Glutamatergic neuron (in vitro differentiated cells): Measurements from ENCODE around the gene PPP2R2C. TPM values are rescaled to one million over a fixed set of nuclear protein-coding genes. Genes with fewer than 3 reads are reported as not detected.

Source experiments
- DNase-seq: peaks from one replicate; pipeline ENCODE4 v3.0.0; 2022
- H3K27ac Mint-ChIP-seq: one replicate; pipeline ENCODE4 v1.8.0; 2020; ENCODE audit warnings: mild to moderate bottlenecking, mixed read lengths, inconsistent platforms; ENCODE audit not compliant: unreplicated experiment
- H3K27me3 Mint-ChIP-seq: one replicate; pipeline ENCODE4 v1.8.0; 2020; ENCODE audit warnings: mild to moderate bottlenecking, moderate library complexity, mixed read lengths, inconsistent platforms; ENCODE audit not compliant: unreplicated experiment
- H3K36me3 Mint-ChIP-seq: one replicate; pipeline ENCODE4 v1.8.0; 2020; ENCODE audit warnings: mild to moderate bottlenecking, mixed read lengths, inconsistent platforms; ENCODE audit not compliant: unreplicated experiment
- H3K4me1 Mint-ChIP-seq: one replicate; pipeline ENCODE4 v1.8.0; 2020; ENCODE audit warnings: mild to moderate bottlenecking, low read depth, mixed read lengths, inconsistent platforms; ENCODE audit not compliant: unreplicated experiment
- H3K4me3 Mint-ChIP-seq: one replicate; pipeline ENCODE4 v1.8.0; 2020; ENCODE audit warnings: mild to moderate bottlenecking, mixed read lengths, inconsistent platforms; ENCODE audit not compliant: unreplicated experiment
- H3K9me3 Mint-ChIP-seq: one replicate; pipeline ENCODE4 v1.8.0; 2020; ENCODE audit warnings: mild to moderate bottlenecking, moderate library complexity, mixed read lengths, inconsistent platforms; ENCODE audit not compliant: unreplicated experiment
- CTCF ChIP-seq: fragments of 200-600 bp; sonication (generic); IDR thresholded peaks from one replicate; pipeline ENCODE4 v1.5.0; 2021; ENCODE audit not compliant: partially characterized antibody, unreplicated experiment
- total RNA-seq: library from RNA; stranded (reverse); fragmentation: NEBNext Ultra II Directional; extraction: Animal tissue kit (Norgen Biotek cat#: 25700); gene quantifications from one replicate; pipeline ENCODE4 v1.2.1, GENCODE V29; 2021; ENCODE audit not compliant: unreplicated experiment

PPP2R2C gene
- total RNA-seq, 1 donor from 2014 or later: 9.4 TPM

GRCh38 chr4:6506616-6507140 lies 34.3 kb upstream of the PPP2R2C start:
- Mint-ChIP-seq H3K4me1 (no peaks in the 10 kb centered on the region), H3K27me3 (peaks cover 9% of the 10 kb centered on the region), H3K27ac (no peak overlapping the region), H3K36me3 (peaks cover 50% of the 10 kb centered on the region), H3K9me3 (peaks cover 19% of the 10 kb centered on the region), H3K4me3 (no peak overlapping the region)
- TF ChIP-seq CTCF: no peak
- DNase-seq: no peak

DNA sequence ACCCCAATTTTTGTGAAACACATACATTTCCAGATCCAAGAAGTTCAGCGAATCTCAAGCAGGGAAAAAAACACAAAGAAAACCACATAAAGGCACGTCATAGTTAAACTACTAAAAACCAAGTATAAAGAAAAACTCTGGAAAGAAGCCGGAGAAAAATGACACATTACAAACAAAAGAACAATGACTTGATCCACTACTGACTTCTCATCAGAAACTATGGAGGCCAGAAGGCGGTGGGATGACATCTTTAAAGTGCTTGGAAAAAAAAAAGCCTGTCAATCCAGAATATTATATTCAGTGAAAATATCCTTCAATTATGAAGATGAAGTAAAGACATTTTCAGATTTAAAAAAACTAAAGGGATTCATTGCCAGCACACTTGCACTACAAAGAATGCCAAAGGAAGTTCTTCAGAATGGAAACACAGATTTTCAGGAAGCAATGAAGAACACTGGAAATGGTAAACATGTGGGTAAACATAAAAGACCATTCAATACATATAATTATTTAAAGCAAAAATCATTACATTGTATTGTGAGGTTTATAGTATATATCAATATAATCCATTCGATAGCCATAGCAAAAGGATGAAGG lies 32.6 kb upstream of the PPP2R2C start:
- no peak overlapping the region for H3K27ac Mint-ChIP-seq
- H3K36me3 Mint-ChIP-seq: peaks cover 45% of the 10 kb centered on the region
- DNase-seq: no peak
- no peaks in the 10 kb centered on the region for H3K4me1 Mint-ChIP-seq
- no peak overlapping the region for H3K4me3 Mint-ChIP-seq
- peaks cover 12% of the 10 kb centered on the region for H3K9me3 Mint-ChIP-seq
- peaks cover 2% of the 10 kb centered on the region for H3K27me3 Mint-ChIP-seq
- no peak for TF ChIP-seq CTCF

- Mint-ChIP-seq H3K27ac (no peak overlapping the region), H3K27me3 (no peaks in the 10 kb centered on the region), H3K4me1 (no peaks in the 10 kb centered on the region), H3K4me3 (no peak overlapping the region), H3K36me3 (peaks cover 41% of the 10 kb centered on the region), H3K9me3 (peaks cover 14% of the 10 kb centered on the region)
- no peak for DNase-seq
- no peak for TF ChIP-seq CTCF
These were observed 30.5 kb upstream of the PPP2R2C start for GRCh38 chr4:6502747-6503465.

- Mint-ChIP-seq H3K27me3 (no peaks in the 10 kb centered on the region), H3K36me3 (peaks cover 41% of the 10 kb centered on the region), H3K4me3 (no peak overlapping the region), H3K9me3 (peaks cover 14% of the 10 kb centered on the region), H3K4me1 (no peaks in the 10 kb centered on the region), H3K27ac (no peak overlapping the region)
- no peak for DNase-seq
- TF ChIP-seq CTCF: no peak
These were observed 29.7 kb upstream of the PPP2R2C start for GRCh38 chr4:6502147-6502546.

GRCh38 chr4:6501171-6501570 lies 28.8 kb upstream of the PPP2R2C start:
- no peaks in the 10 kb centered on the region for H3K27me3 Mint-ChIP-seq
- H3K4me3 Mint-ChIP-seq: no peak overlapping the region
- H3K4me1 Mint-ChIP-seq: no peaks in the 10 kb centered on the region
- peaks cover 32% of the 10 kb centered on the region for H3K36me3 Mint-ChIP-seq
- DNase-seq: no peak
- no peak overlapping the region for H3K27ac Mint-ChIP-seq
- no peak for TF ChIP-seq CTCF
- peaks cover 14% of the 10 kb centered on the region for H3K9me3 Mint-ChIP-seq
